SK-N-SH treated with all-trans-retinoic acid at 6 μM for 48 hours (cell line): ENCODE measurements around the gene PLA2G4A.

ENCODE experiments used
- ATAC-seq: fragments of 200-7000 bp; cut with Tn5 transposase; 3 replicates; pipeline ENCODE4 v1.9.1; 2020; ENCODE audit warnings: mild to moderate bottlenecking, moderate library complexity
- ARNTL ChIP-seq: fragments of 450-650 bp; formaldehyde crosslinking; IDR thresholded peaks from 2 replicates; pipeline ENCODE4 v1.5.0; 2020; ENCODE audit warnings: low read depth, mild to moderate bottlenecking, moderate library complexity, borderline replicate concordance
- CREB5 ChIP-seq: fragments of 250-450 bp; sonication (Bioruptor Pico); IDR thresholded peaks from 2 replicates; pipeline ENCODE4 v1.5.1; 2020; ENCODE audit warnings: low read depth, mild to moderate bottlenecking, moderate library complexity
- CSDC2 ChIP-seq: fragments of 250-450 bp; sonication (Bioruptor Pico); IDR thresholded peaks from 2 replicates; pipeline ENCODE4 v1.5.0; 2020; ENCODE audit warnings: mild to moderate bottlenecking, moderate library complexity
- ESRRG ChIP-seq: fragments of 250-450 bp; sonication (Bioruptor Pico); IDR thresholded peaks from 2 replicates; pipeline ENCODE4 v1.6.1; 2021; ENCODE audit warnings: mild to moderate bottlenecking
- GLIS3 ChIP-seq: fragments of 250-450 bp; sonication (Bioruptor Pico); IDR thresholded peaks from 2 replicates; pipeline ENCODE4 v1.5.0; 2020; ENCODE audit warnings: mild to moderate bottlenecking, moderate library complexity
- OSR1 ChIP-seq: fragments of 250-450 bp; sonication (Bioruptor Pico); IDR thresholded peaks from 2 replicates; pipeline ENCODE4 v1.8.0; 2022; ENCODE audit warnings: moderate library complexity, mild to moderate bottlenecking, inconsistent platforms
- PPARA ChIP-seq: fragments of 250-450 bp; sonication (Bioruptor Pico); IDR thresholded peaks from 2 replicates; pipeline ENCODE4 v1.5.0; 2020; ENCODE audit warnings: mild to moderate bottlenecking, borderline replicate concordance
- RARB ChIP-seq: fragments of 250-450 bp; sonication (Bioruptor Pico); IDR thresholded peaks from 2 replicates; pipeline ENCODE4 v1.8.0; 2021; ENCODE audit warnings: mild to moderate bottlenecking, moderate library complexity
- SNAI2 ChIP-seq: fragments of 250-450 bp; sonication (Bioruptor Pico); IDR thresholded peaks from 2 replicates; pipeline ENCODE4 v1.5.0; 2020; ENCODE audit warnings: mild to moderate bottlenecking, moderate library complexity
- TOX ChIP-seq: fragments of 250-450 bp; sonication (Bioruptor Pico); IDR thresholded peaks from 2 replicates; pipeline ENCODE4 v1.8.0; 2021; ENCODE audit warnings: mild to moderate bottlenecking, moderate library complexity, borderline replicate concordance
- ZC3H10 ChIP-seq: fragments of 250-450 bp; sonication (Bioruptor Pico); IDR thresholded peaks from 2 replicates; pipeline ENCODE4 v1.5.1; 2021; ENCODE audit warnings: mild to moderate bottlenecking, moderate library complexity
- ZFP30 ChIP-seq: fragments of 450-650 bp; formaldehyde crosslinking; IDR thresholded peaks from 2 replicates; pipeline ENCODE4 v1.5.0; 2022; ENCODE audit warnings: mild to moderate bottlenecking, moderate library complexity
- ZNF70 ChIP-seq: fragments of 450-650 bp; formaldehyde crosslinking; IDR thresholded peaks from 2 replicates; pipeline ENCODE4 v1.5.0; 2020; ENCODE audit warnings: mild to moderate bottlenecking, moderate library complexity
- ZNF8 ChIP-seq: fragments of 450-650 bp; formaldehyde crosslinking; IDR thresholded peaks from 2 replicates; pipeline ENCODE4 v1.5.0; 2020; ENCODE audit warnings: mild to moderate bottlenecking, moderate library complexity
- TF ChIP-seq, protein P1 (sequence below): fragments of 250-450 bp; sonication (Bioruptor Pico); IDR thresholded peaks from 2 replicates; pipeline ENCODE4 v1.8.0; 2020; ENCODE audit warnings: mild to moderate bottlenecking, moderate library complexity, borderline replicate concordance
- TF ChIP-seq, protein P2 (sequence below): fragments of 250-450 bp; sonication (Bioruptor Pico); IDR thresholded peaks from 2 replicates; pipeline ENCODE4 v1.5.1; 2021; ENCODE audit warnings: mild to moderate bottlenecking, moderate library complexity

PLA2G4A gene

DNA sequence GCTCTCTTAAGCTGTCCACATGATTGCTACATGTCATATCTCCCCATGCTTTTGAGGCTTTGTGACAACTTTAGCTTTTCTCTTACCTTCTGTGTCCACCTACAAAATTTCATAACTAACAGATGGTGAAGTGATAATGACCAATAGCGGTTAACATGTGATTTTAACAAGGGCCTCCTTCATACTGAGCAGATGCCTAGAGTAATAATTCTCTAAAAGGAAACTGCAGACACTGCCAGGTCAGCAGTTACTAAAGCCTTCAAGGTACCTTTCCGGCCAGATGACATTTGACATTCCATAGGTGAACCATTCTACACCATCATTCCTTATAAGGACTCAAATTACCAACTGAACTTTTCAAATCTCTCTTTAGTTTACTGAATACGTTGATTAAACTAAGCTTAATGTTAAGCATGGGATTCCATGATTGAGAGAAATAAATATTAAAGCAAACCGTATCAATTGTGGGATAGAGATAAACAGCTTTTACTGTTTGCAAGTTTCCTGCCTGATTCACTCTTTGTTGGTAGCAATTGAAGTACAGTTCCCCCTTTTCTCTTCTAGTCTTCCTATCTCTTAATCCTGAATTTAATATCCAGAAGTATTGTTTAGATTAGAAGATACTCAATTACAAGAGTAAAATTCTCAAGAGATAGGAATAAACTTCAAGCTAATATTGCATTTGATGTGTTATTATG is 205.1 kb downstream of the PLA2G4A start:
- ATAC-seq = no peak
- TF ChIP-seq ZC3H10 (CRISPR knock-in tag) (no peak), PPARA (CRISPR knock-in tag) (no peak), ZFP30 (CRISPR knock-in tag) (no peak), ARNTL (CRISPR knock-in tag) (no peak), OSR1 (CRISPR knock-in tag) (no peak), SNAI2 (CRISPR knock-in tag) (no peak), ZNF70 (CRISPR knock-in tag) (no peak), TOX (no peak)
- TF ChIP-seq, protein P1, sequence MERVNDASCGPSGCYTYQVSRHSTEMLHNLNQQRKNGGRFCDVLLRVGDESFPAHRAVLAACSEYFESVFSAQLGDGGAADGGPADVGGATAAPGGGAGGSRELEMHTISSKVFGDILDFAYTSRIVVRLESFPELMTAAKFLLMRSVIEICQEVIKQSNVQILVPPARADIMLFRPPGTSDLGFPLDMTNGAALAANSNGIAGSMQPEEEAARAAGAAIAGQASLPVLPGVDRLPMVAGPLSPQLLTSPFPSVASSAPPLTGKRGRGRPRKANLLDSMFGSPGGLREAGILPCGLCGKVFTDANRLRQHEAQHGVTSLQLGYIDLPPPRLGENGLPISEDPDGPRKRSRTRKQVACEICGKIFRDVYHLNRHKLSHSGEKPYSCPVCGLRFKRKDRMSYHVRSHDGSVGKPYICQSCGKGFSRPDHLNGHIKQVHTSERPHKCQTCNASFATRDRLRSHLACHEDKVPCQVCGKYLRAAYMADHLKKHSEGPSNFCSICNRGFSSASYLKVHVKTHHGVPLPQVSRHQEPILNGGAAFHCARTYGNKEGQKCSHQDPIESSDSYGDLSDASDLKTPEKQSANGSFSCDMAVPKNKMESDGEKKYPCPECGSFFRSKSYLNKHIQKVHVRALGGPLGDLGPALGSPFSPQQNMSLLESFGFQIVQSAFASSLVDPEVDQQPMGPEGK (CRISPR knock-in tag) = no peak

- no peak for ATAC-seq
- TF ChIP-seq RARB (CRISPR knock-in tag) (no peak), ZFP30 (CRISPR knock-in tag) (no peak), GLIS3 (no peak), ZC3H10 (CRISPR knock-in tag) (no peak), ZNF8 (CRISPR knock-in tag) (no peak), ESRRG (no peak), ZNF70 (CRISPR knock-in tag) (no peak)
- TF ChIP-seq, protein P1 (CRISPR knock-in tag) = no peak
Observed at GRCh38 chr1:187034501-187034900, 205.8 kb downstream of the PLA2G4A start.

DNA sequence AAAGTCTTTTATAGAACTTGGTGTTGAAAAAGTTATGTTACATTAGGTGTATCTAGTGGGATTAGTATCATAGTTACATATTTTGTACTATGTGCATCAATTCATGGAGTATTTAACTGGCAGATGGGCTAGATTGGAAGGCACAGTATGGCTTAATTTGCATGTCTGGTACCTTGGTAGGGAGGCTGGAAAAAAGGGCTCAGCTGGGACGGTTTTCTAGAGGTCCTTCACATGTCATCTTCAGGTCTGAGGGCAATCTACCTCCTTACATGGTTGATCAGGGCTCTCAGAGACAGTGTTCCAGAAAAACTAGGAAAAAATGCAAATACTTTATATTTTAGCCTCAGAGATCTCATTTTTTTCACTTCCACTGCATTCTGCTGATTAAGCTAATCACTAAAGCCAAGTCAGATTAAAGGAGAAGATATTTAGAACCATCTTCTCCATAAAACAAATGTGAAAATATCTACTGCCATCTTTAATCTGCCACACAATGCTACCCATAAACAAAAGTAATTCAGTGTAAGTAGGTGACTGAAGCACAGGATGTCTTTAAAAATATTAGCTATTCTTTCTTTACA is 209.3 kb downstream of the PLA2G4A start:
- ATAC-seq = no peak
- no peak for TF ChIP-seq ZNF8 (CRISPR knock-in tag)
- no peak for TF ChIP-seq OSR1 (CRISPR knock-in tag)
- no peak for TF ChIP-seq CSDC2
- TF ChIP-seq ZFP30 (CRISPR knock-in tag) = no peak
- TF ChIP-seq, protein P2, sequence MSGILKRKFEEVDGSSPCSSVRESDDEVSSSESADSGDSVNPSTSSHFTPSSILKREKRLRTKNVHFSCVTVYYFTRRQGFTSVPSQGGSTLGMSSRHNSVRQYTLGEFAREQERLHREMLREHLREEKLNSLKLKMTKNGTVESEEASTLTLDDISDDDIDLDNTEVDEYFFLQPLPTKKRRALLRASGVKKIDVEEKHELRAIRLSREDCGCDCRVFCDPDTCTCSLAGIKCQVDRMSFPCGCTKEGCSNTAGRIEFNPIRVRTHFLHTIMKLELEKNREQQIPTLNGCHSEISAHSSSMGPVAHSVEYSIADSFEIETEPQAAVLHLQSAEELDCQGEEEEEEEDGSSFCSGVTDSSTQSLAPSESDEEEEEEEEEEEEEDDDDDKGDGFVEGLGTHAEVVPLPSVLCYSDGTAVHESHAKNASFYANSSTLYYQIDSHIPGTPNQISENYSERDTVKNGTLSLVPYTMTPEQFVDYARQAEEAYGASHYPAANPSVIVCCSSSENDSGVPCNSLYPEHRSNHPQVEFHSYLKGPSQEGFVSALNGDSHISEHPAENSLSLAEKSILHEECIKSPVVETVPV (CRISPR knock-in tag) = no peak
- TF ChIP-seq CREB5 (CRISPR knock-in tag) = no peak
